HepG2 (cell line): ENCODE measurements around the gene CDC42BPG. TPM values are rescaled to one million over a fixed set of nuclear protein-coding genes. Genes with fewer than 3 reads are reported as not detected.
A peak's percentile ranks its signal among the peaks of the same experiment; 100 is the strongest.

Source experiments
- ATF7-NPFF ChIP-seq: sonication (generic); formaldehyde crosslinking; IDR thresholded peaks from 2 replicates; pipeline ENCODE4 v1.8.1; 2023; ENCODE audit warnings: mild to moderate bottlenecking, low read depth, missing genetic modification reagents, moderate library complexity
- DDIT3 ChIP-seq: sonication (generic); formaldehyde crosslinking; IDR thresholded peaks from 2 replicates; pipeline ENCODE4 v1.4.0; 2020; ENCODE audit warnings: mild to moderate bottlenecking, missing genetic modification reagents
- KMT2B ChIP-seq: IDR thresholded peaks from 2 replicates; pipeline ENCODE4 v1.6.1; 2016; ENCODE audit warnings: missing genetic modification reagents, missing compliant biosample characterization
- MBNL3 ChIP-seq: fragments of 250-450 bp; sonication (Bioruptor Pico); conservative IDR thresholded peaks from 2 replicates; pipeline ENCODE4 v1.8.0; 2022; ENCODE audit warnings: mild to moderate bottlenecking, inconsistent platforms
- ZKSCAN1 ChIP-seq: fragments of 150-350 bp; IDR thresholded peaks from 2 replicates; pipeline ENCODE4 v1.6.1; 2014; ENCODE audit warnings: low read length
- ZNF124 ChIP-seq: sonication (generic); formaldehyde crosslinking; IDR thresholded peaks from 2 replicates; pipeline ENCODE4 v1.4.0; 2020; ENCODE audit warnings: missing genetic modification reagents
- ZNF883 ChIP-seq: sonication (generic); formaldehyde crosslinking; IDR thresholded peaks from 2 replicates; pipeline ENCODE4 v1.5.1; 2020; ENCODE audit warnings: mild to moderate bottlenecking, missing genetic modification reagents; ENCODE audit errors: not compliant biosample characterization
- polyA plus RNA-seq, 8 experiments: library from polyadenylated mRNA; depleted of rRNA in 3 of 8; stranded (reverse) in 7 of 8; unstranded in 1 of 8; fragments of >200 nt; fragmentation: Illumina TruSeq in 4 of 8; extraction: Trizol in 4 of 8; gene quantifications; 2 replicates each; pipeline versions ENCODE4 v1.2.1 to v1.2.3, GENCODE V29; 2011 to 2016; ENCODE audit warnings: low read depth in 4 of 8, missing spikeins in 1 of 8, mixed read lengths in 1 of 8; ENCODE audit not compliant: insufficient read depth in 1 of 8
- total RNA-seq, 5 experiments: library from RNA; depleted of rRNA; stranded (reverse); fragments of >200 nt; fragmentation: Illumina TruSeq; extraction: Trizol; gene quantifications; 2 replicates each; pipeline ENCODE4 v1.2.3, GENCODE V29; 2016; ENCODE audit warnings: low read depth in 1 of 5
- TF ChIP-seq, protein P1 (sequence below): sonication (generic); formaldehyde crosslinking; IDR thresholded peaks from 2 replicates; pipeline ENCODE4 v1.4.0; 2020; ENCODE audit warnings: missing genetic modification reagents, low read depth, mild to moderate bottlenecking, borderline replicate concordance
- TF ChIP-seq, protein P2 (sequence below): sonication (generic); formaldehyde crosslinking; IDR thresholded peaks from 2 replicates; pipeline ENCODE4 v1.5.0; 2020; ENCODE audit warnings: missing genetic modification reagents, mild to moderate bottlenecking, borderline replicate concordance
- TF ChIP-seq, protein P3 (sequence below): sonication (generic); formaldehyde crosslinking; IDR thresholded peaks from 2 replicates; pipeline ENCODE4 v1.5.0; 2020; ENCODE audit warnings: missing genetic modification reagents

CDC42BPG gene
- total and polyA plus RNA-seq, 2 of the 13 experiments (the other 11 are each of a cell fraction or from before 2014, with no cell fraction given), result 0.55 to 1.4 TPM

DNA sequence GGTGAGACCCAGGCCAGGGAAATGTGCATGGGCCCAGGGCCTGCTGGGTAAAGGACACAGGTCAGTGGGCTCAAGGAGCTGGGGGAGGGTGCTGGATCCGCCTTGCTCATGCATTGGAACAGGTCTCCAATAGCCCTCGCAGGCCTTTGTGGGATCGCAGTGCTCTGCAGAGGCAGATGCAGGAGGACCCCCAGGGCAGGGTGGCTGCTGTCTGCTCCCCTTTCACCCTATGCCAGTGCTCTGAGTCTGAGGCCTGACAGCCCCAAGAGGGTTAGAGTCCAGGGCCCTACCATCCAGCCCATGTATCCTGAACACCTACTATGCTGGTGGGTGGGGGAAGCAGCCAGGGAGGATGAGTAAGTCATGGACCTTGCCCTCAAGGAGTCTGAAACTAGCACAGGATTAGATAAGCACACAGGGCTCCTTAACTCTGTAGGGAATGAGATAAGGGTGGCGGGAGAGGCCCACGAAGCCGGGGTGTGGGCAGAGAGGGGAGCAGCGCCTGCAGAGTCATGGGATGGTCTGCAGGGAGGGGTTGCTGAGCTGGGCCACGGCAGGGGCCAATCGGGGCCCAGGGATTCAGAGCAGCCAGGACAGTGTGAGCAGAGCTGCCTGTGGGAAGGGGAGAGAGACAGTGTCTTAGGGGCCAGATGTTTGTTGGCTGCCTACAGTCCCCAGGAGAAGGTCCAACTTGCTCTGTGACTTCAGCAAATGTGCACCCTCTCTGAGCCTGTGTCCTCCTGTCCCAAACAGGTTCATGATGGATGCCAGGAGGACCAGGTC, 44.5 kb upstream of the CDC42BPG start (continued):
- no peak for TF ChIP-seq DDIT3 (CRISPR knock-in tag)
- TF ChIP-seq, protein P1, sequence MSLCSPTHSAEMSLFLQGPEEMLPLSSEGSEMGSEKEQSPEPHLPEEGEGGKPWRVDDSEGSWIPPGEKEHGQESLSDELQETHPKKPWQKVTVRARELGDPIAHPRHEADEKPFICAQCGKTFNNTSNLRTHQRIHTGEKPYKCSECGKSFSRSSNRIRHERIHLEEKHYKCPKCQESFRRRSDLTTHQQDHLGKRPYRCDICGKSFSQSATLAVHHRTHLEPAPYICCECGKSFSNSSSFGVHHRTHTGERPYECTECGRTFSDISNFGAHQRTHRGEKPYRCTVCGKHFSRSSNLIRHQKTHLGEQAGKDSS (CRISPR knock-in tag), result peak; percentile 72; the same call in 1 of the 2 replicates
- TF ChIP-seq, protein P2, sequence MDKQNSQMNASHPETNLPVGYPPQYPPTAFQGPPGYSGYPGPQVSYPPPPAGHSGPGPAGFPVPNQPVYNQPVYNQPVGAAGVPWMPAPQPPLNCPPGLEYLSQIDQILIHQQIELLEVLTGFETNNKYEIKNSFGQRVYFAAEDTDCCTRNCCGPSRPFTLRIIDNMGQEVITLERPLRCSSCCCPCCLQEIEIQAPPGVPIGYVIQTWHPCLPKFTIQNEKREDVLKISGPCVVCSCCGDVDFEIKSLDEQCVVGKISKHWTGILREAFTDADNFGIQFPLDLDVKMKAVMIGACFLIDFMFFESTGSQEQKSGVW (CRISPR knock-in tag), result no peak
- 0 out of 2 replicates have a peak, but pooled peaks have one; percentile 19 for TF ChIP-seq ATF7-NPFF (CRISPR knock-in tag)
- no peak for TF ChIP-seq ZNF124 (CRISPR knock-in tag)
- TF ChIP-seq MBNL3 (CRISPR knock-in tag), result no peak
- TF ChIP-seq, protein P3, sequence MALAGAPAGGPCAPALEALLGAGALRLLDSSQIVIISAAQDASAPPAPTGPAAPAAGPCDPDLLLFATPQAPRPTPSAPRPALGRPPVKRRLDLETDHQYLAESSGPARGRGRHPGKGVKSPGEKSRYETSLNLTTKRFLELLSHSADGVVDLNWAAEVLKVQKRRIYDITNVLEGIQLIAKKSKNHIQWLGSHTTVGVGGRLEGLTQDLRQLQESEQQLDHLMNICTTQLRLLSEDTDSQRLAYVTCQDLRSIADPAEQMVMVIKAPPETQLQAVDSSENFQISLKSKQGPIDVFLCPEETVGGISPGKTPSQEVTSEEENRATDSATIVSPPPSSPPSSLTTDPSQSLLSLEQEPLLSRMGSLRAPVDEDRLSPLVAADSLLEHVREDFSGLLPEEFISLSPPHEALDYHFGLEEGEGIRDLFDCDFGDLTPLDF (CRISPR knock-in tag), result no peak
- no peak for TF ChIP-seq ZNF883 (CRISPR knock-in tag)
- TF ChIP-seq ZKSCAN1, result peak; percentile 93
- TF ChIP-seq KMT2B (CRISPR knock-in tag), result no peak
